Activated CD4-positive, alpha-beta T cell treated with anti-CD3 and anti-CD28 coated beads, Interleukin-2, amount 50 U/mL, for 48 hours (primary cell): Measurements from ENCODE around the gene RTN4IP1.
"Not testable (repeated sequence)": the region's sequence is repeated elsewhere in the genome, so short reads cannot be mapped to it uniquely, and the experiment has no call there.

Source experiments
- DNase-seq, 2 experiments: peaks; one replicate each; pipeline ENCODE4 v3.0.0-alpha.2; 2020

RTN4IP1 gene

DNA sequence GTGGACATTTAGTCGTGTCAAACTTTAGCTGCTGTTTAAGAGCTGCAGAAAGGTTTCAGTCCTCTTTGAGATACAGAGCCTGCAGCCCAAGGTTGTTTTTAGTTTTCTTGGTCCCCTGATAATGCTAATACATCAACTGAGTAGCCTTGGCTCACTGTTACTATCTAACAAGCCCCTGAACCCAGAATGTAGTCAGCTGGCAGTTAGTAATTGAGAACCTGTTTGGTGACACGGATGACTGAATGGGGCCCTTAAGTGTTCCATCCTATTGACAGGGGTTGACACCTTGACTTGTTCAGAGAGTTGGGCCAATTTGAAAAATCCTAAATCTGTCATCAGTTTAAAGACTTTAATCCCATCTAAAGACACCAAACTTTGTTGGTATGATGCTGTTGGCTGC lies 2.8 kb downstream of the RTN4IP1 start:
- no peak for DNase-seq

DNA sequence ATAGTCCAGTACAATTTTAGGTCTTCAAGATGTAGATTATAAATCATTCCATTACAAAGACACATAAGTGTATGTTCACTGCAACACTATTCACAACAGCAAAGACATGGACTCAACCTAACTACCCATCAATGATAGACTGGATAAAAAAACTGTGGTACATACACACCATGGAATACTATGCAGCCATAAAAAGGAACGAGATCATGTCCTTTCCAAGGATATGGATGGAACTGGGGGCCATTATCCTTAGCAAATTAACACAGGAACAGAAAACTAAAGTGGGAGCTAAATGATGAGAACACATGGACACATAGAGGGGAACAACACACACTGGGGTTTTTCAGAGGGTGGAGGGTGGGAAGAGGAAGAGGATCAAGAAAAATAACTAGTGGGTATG lies 6.3 kb downstream of the RTN4IP1 start:
- no peak for DNase-seq

DNA sequence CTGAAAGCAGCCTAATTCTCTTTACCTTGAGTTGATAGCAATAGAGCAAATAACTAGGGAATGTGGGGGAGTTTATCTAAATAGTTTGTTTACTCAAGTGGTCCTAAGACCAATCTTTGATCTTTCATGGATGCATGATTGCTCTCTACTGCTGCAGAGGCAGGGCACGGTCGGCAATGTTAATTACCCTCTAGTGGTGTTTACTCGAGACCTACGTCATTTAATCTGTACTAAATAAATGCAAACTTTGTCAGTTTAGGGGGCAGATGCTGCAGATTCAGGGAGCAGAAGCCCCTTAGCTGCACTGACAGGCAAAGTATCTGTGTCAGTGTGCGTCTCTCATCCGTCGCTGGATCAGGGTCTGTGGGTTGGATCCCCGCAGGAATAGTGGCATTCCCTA lies 6.9 kb downstream of the RTN4IP1 start:
- DNase-seq: no peak

DNA sequence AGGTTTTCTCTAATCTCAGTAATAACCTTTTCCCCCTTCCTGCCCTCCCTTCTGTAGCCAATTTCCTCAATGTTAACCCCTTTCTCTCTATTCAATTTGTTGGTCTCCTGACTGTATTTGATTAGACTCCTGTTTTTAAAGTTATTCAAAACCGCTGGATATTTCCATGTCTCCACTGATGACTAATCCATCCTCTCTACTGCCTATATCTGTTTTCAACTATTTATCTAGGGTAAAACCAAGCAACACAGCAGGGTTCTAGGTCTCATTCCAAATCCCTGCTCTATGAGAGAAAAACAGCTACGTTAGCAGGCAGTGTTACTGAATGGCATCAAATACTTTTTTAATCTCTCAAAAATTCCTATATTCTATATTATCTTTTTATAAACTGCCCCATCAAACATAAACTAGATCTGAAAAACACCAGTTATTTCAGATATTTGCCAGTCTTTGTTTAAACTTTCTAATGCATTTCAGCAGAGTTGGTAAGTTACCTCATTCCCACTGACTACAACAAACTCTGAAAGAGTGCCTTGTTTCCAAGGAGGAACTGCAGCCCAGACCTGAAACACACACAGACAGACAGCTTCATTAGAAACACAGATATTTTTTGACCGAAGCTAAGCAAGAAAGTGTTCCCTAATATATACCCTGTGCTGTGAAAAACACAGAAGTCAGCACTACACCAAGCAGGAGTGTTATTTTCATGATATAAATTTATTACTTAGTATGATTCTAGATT lies 8.2 kb downstream of the RTN4IP1 start:
- no peak for DNase-seq

DNA sequence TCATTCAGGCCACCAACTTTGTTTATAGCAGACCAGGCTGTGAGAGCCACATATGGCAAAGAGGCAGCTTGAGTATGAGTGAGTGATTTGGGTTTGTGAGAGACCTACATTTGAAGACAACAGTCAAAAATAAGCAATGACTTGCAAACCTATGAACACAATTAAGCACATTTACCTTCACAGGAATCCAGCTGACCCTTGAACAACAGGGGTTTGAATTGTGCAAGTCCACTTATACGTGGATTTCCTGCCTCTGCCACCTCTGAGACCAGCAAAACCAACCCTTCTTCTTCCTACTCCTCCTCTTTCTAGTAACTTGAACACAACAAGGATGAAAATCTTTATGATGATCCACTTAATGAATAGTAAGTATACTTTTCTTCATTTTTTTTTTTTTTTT lies 10.1 kb downstream of the RTN4IP1 start:
- no peak for DNase-seq

DNA sequence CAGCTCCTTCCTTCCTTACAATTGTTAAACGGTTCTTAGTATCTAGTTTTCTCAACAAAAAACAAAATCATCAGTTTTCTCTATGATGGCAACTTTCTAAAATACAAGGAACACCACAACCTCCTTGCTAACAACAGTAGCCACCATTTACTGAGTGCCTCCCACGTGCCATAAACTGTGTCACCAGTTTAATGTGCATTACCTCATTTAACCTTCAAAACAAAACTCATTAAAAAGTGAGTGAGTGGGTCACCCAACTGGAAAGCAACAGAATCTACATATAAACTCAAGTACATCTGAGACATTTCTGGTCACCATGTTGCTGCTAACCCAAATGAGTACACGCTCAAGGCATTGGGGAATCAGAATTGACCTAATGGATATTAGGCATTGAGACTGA lies 11.0 kb downstream of the RTN4IP1 start:
- DNase-seq: no peak

DNA sequence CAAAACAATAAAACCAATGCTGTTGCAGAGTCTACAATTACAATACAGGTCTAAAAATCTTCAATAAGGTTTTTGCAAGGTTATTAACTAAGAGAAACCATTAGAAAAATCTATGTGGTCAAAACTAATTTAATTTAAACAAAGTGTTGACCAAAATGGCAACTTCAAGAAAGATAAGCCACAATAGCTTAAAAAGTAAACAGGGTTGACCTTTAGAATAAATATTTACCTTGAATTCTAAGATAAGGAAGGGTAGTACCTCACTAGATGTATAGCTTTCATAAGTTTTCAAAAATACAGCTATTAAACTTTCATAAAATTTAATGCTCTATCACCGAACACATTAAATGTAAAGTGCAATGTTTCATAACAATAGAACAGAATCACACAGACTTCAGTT lies 11.4 kb downstream of the RTN4IP1 start:
- no peak for DNase-seq

DNA sequence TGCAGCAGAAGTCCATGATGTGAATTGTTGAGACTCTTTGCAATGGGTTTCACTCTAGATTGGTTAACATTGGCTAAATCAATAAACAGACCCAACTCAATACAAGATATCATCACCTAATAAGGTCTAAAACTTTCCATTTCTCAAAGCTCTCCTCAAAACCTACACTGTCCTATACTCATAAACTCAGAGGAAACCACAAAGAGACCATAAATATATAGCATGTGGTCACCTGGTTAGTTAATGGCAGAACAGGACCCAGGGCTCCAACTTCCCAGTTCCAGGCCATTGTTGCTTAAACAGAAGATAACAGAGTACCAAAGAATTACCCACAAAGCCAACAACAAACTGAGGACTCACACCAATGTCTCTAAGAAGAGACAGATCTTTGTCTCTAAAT lies 12.0 kb downstream of the RTN4IP1 start:
- DNase-seq: no peak

DNA sequence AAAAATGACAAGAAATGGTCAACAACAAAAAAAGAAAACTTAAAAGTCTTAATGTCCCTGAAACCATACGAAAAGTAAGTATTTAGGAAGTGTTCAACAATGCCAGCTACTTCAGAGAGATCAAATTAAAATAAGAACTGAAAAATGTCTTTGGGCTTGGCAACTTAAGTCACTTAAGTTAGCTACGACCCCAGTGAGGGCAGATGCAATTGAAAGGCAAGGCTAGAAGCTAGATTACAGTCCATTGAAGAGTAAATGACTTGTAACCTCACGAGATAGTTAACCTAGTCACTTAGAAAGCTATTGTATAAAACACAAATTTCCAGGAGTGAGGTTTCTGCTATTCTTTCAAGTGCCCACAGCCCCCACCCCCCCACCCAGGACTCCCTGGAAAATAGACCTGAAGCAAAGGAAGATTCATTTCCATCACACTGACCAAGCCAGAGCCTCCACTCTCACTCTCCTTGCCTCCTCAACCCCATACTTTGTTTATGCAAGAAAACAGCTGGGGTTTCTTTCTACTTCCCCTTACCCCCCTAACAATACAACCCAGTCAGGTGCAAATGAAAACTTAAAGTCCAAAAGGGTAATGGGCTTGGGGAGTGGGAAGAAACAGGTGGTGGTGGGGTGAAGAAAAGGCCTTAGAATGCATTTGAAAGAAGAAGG lies 14.6 kb downstream of the RTN4IP1 start:
- no peak for DNase-seq

DNA sequence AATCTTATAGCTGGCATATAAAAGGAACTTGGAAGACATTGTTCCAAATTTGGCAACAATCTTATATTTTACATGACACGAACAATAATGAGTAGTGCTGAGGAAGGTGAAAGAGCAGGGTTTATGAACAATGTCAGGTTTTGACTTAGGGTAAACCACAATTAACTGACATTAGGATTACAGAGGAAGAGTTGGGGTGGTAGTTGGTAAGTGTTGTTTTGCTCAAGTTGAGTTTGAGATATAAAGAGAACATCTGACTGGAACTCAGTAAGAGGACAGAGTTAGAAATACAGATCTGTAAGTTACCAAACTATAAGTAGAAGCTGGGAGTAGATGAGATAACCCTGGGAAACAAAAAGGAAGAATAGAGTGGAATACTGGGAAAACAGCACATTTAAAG lies 15.1 kb downstream of the RTN4IP1 start:
- DNase-seq: no peak

DNA sequence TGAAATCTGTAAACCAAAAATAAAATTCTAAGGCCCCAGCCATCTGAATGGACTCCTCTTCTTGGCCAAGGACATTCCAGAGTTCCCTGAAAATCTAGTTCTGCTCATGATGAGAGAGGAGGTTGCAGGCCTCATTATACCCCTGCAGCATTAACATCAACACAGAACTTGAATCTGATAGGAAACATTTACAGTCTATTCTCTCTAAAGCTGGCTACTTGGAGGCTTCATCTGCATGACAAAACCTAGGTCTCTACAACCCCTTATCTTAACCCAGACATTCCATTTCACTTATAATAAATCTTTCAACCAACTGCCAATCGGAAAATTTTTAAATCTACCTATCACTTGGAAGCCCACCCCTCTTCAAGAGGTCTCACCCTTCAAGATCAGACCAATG lies 15.7 kb downstream of the RTN4IP1 start:
- no peak for DNase-seq

DNA sequence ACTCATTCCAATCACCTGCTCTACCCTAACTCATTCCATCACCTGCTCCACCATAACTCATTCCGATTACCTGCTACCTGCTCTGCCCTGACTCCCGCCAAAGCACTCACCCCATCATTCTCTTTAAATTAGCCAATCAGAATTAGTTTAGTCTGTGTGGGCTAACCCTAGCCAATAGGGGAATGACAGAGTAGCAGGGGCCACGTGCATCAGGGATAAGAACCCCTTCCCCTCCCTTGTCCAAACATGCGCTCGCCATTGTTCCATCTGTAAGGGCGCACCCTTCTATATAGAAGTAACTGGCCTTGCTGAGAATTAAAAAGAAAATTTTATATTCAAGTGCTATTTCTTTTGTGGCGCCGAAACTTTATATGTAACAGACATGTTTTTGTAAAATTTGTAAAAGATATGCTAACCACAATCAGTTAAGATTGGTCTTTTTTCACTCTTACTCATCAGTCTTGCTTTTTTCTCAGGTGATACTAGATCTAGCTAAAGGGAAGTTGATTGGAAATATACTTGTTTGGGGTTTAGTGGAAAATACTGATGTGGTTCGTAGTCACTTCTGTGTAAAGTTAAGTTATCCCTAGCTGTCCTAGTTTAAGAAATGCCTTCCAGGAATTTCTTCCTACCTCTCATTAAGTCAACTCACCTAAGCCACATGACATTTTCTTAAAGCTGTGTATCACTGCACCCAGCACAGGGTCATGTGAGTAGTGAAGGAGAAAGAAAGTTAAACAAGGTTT lies 16.5 kb downstream of the RTN4IP1 start:
- no peak for DNase-seq

DNA sequence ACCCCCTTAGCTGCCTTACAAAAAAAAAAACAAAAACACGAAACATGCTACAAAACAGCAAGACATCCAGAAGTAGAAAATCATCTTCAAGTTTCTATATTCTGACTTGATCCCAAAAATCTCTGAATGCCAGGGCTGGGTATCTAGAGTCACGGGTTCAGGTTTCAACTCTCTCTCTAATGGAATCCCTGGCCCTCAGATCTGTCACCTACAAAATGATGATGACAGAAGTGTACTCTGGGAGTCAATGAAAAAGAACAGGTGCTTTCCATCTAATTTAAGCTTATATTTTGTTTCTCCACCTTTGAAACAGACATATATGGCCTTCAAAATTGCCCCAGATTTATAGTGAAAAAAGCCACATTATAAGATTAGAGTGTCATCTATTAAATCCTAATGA lies 18.3 kb downstream of the RTN4IP1 start:
- no peak for DNase-seq

DNA sequence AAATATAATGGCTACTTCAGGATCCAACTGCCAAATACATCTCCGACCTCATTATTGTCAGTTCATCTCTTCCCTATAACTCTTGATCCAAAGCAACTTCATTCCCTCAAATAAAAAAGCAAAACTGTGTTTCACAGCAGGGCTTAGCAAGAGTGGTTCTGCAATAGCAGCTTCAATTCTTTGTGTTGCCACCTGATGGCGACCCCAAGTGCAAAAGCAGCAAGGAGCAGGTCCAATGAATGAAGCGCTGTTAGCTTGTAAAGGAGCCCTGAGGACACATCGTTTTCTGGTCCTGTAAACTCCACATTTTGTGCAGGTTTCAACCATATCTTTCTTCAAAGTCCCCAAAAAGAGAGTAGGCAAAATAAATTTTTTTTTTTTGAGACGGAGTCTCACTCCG lies 19.6 kb downstream of the RTN4IP1 start:
- DNase-seq: peak; percentile 3 to 11

DNA sequence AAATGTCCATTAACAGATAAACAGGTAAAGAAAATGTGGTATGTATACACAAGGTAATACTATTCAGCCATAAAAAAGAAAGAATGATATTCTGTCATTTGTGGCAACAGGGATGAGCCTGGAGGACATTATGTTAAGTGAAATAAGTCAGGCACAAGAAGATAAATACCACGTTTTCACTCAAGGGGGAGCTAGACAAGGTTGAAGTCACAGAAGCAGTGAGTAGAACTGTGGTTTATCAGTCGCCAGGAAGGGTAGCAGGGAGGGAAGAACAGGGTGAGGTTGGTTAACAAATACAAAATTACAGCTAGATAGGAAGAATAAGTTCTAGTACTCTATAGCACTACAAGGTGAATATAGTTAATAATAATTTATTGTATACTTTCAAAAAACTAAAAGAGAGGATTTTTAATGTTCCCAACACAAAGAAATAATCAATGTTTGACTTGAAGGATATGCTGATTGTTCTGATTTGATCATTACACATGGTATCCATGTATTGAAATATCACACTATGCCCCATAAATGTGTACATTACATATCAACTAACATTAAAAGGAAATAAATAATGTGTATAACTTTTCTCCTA lies 21.1 kb downstream of the RTN4IP1 start:
- no peak for DNase-seq

DNA sequence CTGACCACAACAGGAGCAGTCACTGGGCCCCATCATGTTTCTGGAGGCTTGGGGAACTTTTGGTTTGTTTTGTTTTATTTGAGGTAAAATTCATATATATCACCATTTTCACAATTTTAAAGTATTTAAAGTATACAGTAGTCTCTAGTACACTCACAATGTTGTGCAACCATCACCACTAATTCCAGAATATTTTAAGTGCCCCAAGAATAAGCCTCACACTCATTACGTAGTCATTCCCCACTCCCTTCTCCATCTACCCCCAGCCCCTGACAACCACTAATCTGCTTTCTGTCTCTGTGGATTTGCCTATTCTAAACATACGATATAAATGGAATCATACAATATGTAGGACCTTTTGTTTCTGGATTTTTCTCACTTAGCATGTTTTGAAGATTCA lies 29.0 kb downstream of the RTN4IP1 start:
- DNase-seq: no peak

DNA sequence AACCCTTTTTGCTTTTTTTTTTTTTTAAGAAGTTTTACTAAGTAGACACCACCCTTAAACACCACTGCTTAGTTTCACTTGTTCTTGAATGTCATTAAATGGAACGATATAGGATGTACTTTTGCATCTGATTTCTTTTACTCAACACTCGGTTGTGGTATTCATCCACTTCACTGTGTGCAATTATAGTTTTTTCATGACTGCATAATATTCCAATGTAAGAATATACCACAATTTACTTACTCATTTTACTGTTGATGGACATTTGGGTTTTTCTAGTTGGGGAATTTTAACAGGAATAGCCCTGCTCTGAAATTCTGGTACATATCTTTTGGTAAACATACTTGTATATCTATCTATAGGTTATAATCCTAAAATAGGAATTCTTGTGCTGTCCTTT lies 29.9 kb downstream of the RTN4IP1 start:
- no peak for DNase-seq

DNA sequence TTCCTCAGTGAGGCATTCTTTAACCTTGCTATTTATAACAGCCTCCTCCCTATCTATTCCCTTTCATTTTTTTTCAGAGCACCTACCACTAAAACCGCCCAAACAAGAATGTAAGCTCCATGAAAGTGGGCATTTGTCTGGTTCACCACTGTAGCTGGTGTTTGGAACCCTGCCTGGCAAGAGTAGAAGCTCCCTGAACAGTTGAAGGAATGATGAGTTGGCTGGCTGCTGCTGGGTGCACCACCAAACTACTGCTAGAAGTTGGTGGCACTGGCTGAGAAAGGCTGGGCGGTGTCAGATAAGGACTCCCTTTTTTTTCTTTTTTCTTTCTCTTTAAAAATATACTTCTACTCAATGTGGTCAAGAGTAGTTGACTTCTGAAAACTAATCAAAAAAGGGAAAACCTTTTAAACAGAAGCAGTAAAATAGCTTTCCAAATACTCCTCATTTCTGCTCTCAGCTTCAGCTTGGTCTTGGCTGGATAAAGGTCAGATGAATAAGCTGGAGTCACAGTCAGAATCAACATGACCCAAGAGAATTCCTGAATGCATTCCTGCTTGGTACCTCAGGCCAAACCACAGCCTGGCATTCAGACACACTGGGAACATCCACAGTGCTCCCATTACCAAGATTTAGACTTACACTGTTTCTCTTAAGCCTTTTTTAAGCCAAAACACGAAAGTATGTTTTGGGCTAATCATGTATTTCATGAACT lies 38.0 kb downstream of the RTN4IP1 start:
- DNase-seq: no peak

DNA sequence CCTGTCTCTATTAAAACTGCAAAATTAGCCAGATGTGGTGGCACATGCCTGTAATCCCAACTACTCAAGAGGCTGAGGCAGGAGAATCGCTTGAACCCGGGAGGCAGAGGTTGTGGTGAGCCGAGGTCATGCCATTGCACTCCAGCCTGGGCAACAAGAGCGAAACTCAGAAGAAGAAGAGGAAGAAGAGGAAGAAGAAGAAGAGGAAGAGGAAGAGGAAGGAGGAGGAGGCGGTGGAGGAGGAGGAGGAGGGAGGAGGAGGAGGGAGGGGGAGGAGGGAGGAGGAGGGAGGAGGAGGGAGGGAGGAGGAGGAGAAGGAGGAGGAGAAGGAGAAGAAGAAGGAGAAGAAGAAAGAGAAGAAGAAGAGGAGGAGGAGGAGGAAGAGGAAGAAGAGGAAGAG lies 40.4 kb downstream of the RTN4IP1 start:
- not testable (repeated sequence) for DNase-seq

DNA sequence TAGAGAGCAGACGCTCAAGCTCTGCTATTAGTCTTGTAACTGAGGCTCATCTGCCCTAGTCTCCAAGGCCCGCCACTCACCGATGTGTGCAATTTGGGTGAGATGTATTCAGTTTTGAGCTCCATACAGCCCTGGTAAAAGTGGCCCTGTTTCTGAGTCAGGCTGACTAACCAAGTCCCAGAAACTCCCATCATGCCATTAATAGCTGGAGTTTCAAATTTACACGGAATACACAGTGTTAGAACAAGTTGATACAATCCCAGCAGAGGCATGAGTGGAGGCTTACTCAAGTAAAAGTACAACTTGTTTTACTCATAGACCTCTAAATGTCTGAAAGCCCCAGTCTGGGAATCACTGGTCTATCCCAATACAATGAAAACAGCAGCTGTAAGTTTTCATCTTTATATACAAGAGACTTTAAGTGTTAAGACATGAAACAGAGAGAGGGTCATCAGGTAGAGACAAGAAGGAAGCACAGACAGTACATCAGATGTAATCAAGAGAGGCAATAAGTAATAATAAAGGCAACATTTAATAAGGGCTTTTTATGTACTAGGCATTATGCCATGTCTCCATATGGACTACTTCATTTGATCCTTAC lies 42.4 kb downstream of the RTN4IP1 start:
- no peak for DNase-seq

DNA sequence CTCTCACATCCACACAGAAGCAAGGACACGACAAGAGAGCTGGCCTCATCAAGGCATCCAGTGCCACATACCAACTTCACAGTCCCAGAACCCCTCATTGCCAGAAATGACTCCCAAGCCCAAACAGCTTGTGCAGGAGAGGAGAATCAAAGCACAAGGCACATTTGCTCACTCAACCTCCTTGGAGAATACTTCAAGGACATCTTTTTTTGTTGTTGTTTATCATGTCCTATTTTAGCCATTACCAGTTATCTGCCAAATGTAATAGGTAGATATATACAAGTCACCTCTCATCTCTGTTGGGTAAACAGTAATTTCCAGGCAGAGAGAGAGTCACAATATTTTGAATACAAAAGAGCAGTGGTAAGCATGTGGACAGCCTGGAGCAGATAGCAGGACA lies 47.8 kb downstream of the RTN4IP1 start:
- no peak for DNase-seq

DNA sequence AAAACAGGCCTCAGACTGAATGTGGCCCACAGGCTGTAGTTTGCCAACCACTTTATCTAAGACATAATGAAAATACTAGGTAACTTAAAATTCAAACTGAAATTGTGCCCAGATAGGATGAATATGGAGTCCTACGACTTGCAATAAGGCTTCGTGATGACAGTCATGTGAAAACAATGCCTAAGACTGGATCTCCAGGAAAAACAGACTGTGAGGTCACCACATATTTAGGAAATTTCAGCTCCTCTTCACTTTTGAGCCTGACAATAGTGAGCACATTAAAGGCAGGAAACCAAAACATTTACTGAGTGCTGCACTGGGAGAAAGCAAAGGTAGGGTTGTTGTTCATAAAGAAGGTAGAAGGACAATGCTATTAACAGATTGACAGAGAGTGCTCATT lies 50.0 kb downstream of the RTN4IP1 start:
- DNase-seq: no peak
